ENCODE data around the gene C10orf90. TPM values are rescaled to one million over a fixed set of nuclear protein-coding genes. Genes with fewer than 3 reads are reported as not detected.
A peak's percentile ranks its signal among the peaks of the same experiment; 100 is the strongest.

Gene C10orf90
- total and polyA plus RNA-seq, 4 donors = 0.05 to 0.25 TPM; not detected in 2

GRCh38 chr10:126701526-126701925, 31.0 kb upstream of the C10orf90 start:
- Histone ChIP-seq H3K9me3 (ENCODE audit: control insufficient read depth in 4 of 4, low read length in 3 of 4) (no peaks in the 10 kb centered on the region), H3K4me3 (ENCODE audit: low read depth in 1 of 3, low read length in 3 of 3) (no peak overlapping the region), H3K4me1 (ENCODE audit: control insufficient read depth in 4 of 4, insufficient read depth in 4 of 4, low read length in 3 of 4) (no peaks in the 10 kb centered on the region), H3K9ac (ENCODE audit: low read depth in 1 of 2, low read length in 2 of 2) (no peak overlapping the region), H3K36me3 (ENCODE audit: control insufficient read depth in 4 of 4, insufficient read depth in 3 of 4, low read depth in 1 of 4, low read length in 3 of 4) (no peaks in the 10 kb centered on the region), H3K27me3 (ENCODE audit: control insufficient read depth in 4 of 4, insufficient read depth in 4 of 4, low read length in 3 of 4) (no peaks in the 10 kb centered on the region), H3K27ac (ENCODE audit: low read depth in 1 of 2, low read length in 2 of 2) (no peak overlapping the region)
- no peak for TF ChIP-seq NR2F2 (IDR thresholded peaks at IDR 0.05)
- no peak for TF ChIP-seq JUND (IDR thresholded peaks at IDR 0.05)
- TF ChIP-seq HNF4G (IDR thresholded peaks at IDR 0.05) = no peak
- no peak for TF ChIP-seq GABPA (IDR thresholded peaks at IDR 0.05 in 1 of 2, conservative IDR thresholded peaks at IDR 0.05 in 1 of 2)
- no peak for TF ChIP-seq RAD21 (IDR thresholded peaks at IDR 0.05)
- TF ChIP-seq TAF1 (conservative IDR thresholded peaks at IDR 0.05) = no peak
- TF ChIP-seq RXRA (IDR thresholded peaks at IDR 0.05) = no peak
- no peak for TF ChIP-seq FOXA2 (IDR thresholded peaks at IDR 0.05)
- no peak for TF ChIP-seq EGR1 (IDR thresholded peaks at IDR 0.05; ENCODE audit: low read depth in 2 of 2)
- TF ChIP-seq FOXA1 (IDR thresholded peaks at IDR 0.05) = no peak
- no peak for TF ChIP-seq YY1 (IDR thresholded peaks at IDR 0.05)
- TF ChIP-seq, protein P1, sequence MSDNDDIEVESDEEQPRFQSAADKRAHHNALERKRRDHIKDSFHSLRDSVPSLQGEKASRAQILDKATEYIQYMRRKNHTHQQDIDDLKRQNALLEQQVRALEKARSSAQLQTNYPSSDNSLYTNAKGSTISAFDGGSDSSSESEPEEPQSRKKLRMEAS (IDR thresholded peaks at IDR 0.05) = no peak
- no peak for TF ChIP-seq SP1 (IDR thresholded peaks at IDR 0.05)
- TF ChIP-seq CTCF (IDR thresholded peaks at IDR 0.05; ENCODE audit: low read depth, low read length, missing input control) = no peak
- no peak for TF ChIP-seq ATF3 (IDR thresholded peaks at IDR 0.05)
- TF ChIP-seq, protein P2, sequence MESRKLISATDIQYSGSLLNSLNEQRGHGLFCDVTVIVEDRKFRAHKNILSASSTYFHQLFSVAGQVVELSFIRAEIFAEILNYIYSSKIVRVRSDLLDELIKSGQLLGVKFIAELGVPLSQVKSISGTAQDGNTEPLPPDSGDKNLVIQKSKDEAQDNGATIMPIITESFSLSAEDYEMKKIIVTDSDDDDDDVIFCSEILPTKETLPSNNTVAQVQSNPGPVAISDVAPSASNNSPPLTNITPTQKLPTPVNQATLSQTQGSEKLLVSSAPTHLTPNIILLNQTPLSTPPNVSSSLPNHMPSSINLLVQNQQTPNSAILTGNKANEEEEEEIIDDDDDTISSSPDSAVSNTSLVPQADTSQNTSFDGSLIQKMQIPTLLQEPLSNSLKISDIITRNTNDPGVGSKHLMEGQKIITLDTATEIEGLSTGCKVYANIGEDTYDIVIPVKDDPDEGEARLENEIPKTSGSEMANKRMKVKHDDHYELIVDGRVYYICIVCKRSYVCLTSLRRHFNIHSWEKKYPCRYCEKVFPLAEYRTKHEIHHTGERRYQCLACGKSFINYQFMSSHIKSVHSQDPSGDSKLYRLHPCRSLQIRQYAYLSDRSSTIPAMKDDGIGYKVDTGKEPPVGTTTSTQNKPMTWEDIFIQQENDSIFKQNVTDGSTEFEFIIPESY (IDR thresholded peaks at IDR 0.05) = no peak
- TF ChIP-seq, protein P3, sequence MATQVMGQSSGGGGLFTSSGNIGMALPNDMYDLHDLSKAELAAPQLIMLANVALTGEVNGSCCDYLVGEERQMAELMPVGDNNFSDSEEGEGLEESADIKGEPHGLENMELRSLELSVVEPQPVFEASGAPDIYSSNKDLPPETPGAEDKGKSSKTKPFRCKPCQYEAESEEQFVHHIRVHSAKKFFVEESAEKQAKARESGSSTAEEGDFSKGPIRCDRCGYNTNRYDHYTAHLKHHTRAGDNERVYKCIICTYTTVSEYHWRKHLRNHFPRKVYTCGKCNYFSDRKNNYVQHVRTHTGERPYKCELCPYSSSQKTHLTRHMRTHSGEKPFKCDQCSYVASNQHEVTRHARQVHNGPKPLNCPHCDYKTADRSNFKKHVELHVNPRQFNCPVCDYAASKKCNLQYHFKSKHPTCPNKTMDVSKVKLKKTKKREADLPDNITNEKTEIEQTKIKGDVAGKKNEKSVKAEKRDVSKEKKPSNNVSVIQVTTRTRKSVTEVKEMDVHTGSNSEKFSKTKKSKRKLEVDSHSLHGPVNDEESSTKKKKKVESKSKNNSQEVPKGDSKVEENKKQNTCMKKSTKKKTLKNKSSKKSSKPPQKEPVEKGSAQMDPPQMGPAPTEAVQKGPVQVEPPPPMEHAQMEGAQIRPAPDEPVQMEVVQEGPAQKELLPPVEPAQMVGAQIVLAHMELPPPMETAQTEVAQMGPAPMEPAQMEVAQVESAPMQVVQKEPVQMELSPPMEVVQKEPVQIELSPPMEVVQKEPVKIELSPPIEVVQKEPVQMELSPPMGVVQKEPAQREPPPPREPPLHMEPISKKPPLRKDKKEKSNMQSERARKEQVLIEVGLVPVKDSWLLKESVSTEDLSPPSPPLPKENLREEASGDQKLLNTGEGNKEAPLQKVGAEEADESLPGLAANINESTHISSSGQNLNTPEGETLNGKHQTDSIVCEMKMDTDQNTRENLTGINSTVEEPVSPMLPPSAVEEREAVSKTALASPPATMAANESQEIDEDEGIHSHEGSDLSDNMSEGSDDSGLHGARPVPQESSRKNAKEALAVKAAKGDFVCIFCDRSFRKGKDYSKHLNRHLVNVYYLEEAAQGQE (IDR thresholded peaks at IDR 0.05) = no peak
- TF ChIP-seq HNF4A (conservative IDR thresholded peaks at IDR 0.05) = no peak
- 68% methylated on average over 2 of the region's 2 CpGs for WGBS
- peak; percentile 0 for DNase-seq (ENCODE audit: low spot score)

Data from liver (tissue), 9 donors.